GM04504 (cell line): ENCODE measurements around the gene OSBPL2.

Experiments
- DNase-seq: peaks from one replicate; pipeline ENCODE4 v3.0.0-alpha.2; 2012; ENCODE audit warnings: low read depth

The OSBPL2 gene

DNA sequence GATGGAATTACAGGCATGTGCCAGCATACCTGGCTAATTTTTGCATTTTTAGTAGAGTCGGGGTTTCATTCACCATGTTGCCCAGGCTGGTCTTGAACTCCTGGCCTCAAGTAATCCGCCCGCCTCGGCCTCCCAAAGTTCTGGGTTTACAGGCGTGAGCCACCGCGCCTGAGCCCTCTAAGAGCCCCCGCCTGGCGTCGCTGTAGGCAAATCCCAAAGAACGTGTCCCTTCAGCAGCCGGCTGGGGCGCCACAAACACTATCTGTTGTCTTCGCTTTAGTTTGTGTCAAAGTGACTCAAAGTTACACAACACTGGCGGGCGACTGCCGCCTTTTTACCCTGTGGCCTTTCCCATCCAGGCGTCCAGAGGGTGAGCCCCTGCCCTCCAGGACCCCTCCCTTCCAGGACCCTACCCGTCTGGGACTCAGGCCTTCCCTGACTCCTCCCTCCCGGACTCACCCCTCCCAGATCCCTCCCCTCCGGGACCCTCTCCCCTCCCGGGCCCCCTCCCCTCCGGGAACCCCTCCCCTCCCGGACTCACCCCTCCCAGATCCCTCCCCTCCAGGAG lies 63.5 kb downstream of the OSBPL2 start:
- peak; percentile 85 for DNase-seq

GRCh38 chr20:62302341-62303061 lies 64.2 kb downstream of the OSBPL2 start, which contains the start of gene ADRM1:
Gene ADRM1, plus strand, starts transcription at chr20:62302997. Its CDS starts 572 bp downstream, at chr20:62303569.
- DNase-seq = peak; percentile 94

GRCh38 chr20:62303062-62303339 lies 64.7 kb downstream of the OSBPL2 start:
- DNase-seq = no peak

- no peak for DNase-seq
Observed at GRCh38 chr20:62303340-62304226, 65.3 kb downstream of the OSBPL2 start.

DNA sequence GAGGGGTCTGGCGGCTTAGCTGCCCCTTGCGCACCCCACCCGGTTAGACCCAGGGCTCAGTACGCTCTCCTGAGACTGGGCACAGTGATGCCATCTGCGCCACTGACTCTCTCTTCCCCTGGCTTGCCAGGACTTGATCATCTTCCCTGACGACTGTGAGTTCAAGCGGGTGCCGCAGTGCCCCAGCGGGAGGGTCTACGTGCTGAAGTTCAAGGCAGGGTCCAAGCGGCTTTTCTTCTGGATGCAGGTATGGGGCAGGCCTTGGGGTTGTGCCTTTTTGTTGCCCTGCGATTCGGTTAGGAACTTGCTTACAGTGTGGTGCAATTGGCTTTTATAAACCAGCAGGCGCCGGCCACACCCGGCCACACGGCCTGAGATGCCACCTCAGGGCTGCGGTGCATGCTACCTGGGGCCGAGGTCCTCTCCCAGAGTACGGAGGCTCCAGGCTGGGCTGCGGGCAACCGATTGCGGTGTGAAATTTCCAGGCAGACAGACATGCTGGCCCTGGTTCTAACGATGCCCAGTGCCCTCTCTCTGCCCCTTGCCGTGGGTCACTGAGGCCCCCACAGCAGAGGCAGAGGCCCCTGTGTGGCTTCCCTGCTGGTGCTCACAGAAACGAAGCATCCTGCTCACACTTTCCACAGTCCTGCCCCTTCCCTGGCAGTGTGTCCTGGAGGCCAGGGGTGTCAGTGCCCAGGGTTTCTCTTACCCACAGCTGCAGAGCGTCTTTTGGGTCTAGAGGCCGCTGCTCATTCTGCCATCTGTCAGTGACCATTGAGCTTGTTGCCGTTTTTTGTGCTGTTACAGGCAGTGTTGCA lies 66.2 kb downstream of the OSBPL2 start:
- no peak for DNase-seq

- no peak for DNase-seq
Observed at GRCh38 chr20:62305149-62305764, 66.9 kb downstream of the OSBPL2 start.

GRCh38 chr20:62305765-62306413 lies 67.6 kb downstream of the OSBPL2 start:
- DNase-seq = no peak

DNA sequence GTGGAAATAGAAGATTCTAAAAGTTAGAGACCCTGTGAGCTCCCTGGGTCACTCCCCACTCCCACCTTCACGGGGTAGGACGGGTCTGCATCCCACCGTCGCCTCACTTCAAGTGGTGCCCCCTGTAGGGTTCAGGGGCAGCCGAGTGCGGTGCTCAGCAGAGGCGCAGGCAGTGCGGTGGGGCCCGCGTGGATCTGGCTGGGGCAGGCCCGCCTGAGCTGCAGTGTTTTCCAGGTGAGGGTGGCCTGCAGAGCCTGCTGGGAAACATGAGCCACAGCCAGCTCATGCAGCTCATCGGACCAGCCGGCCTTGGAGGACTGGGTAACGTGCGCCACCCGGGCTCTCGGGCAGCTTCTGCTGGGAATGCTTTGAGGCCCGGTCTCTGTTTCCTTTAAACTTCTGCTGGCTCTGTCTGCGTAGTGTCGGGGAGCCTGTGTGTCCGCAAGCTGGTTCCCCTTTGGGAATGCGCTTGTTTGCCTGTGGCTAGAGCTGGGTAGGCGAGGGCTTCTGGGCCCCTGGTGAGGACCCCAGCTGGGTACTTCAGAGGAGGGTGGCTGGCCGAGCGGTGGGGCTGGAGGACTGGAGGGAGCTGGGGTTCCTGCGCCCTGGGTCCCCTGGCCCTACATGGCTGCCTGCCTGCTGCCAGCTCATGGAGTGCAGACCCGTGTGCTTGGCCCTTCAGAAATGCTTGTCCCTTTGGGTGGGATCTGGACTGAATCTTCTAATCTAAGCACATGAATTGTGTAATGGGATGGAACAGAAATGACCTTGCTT lies 68.3 kb downstream of the OSBPL2 start:
- DNase-seq = no peak

- no peak for DNase-seq
Observed at GRCh38 chr20:62307226-62308101, 69.1 kb downstream of the OSBPL2 start.

- DNase-seq = no peak
Observed at GRCh38 chr20:62308102-62308822, 69.9 kb downstream of the OSBPL2 start.

GRCh38 chr20:62309198-62309944 lies 71.0 kb downstream of the OSBPL2 start:
- DNase-seq = no peak

GRCh38 chr20:62309947-62310756 lies 71.8 kb downstream of the OSBPL2 start:
- no peak for DNase-seq

GRCh38 chr20:62310757-62311121 lies 72.4 kb downstream of the OSBPL2 start:
- no peak for DNase-seq

DNA sequence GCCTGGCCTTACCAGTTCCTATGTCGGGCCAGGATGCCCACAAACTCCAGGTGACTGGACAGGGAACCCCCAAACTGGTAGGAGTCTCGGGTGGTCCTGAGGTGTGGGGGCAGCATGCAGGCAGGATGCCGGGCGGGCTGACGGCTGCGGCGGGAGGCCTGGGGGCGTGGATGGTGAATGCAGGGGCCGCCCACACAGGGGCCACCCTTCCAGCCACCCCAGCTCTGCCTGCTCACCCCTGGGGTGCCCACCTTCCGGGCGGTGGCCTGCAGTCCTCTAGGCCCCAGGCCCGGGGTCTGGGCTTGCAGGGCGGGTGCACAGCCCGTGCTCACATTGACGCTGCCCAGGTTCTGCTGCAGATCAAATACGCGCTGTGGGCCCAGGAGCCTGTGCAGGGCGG lies 72.8 kb downstream of the OSBPL2 start:
- no peak for DNase-seq

GRCh38 chr20:62311832-62312661 lies 73.7 kb downstream of the OSBPL2 start:
- no peak for DNase-seq

DNA sequence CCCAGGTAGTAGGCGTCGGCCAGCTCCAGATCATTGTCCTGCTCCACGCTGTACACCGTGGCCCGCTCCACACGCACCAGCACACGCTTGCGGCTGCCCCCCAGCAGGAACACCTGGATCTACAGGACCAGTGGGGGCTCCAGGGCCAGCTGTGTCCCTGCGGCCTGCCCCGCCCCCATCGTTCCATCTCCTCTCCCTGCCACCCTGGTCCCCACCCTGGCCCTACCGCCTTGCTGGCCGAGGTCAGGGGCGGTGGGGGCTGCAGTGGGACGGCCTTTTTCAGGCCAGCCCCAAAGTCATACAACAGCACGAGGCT lies 74.3 kb downstream of the OSBPL2 start:
- DNase-seq = no peak

DNA sequence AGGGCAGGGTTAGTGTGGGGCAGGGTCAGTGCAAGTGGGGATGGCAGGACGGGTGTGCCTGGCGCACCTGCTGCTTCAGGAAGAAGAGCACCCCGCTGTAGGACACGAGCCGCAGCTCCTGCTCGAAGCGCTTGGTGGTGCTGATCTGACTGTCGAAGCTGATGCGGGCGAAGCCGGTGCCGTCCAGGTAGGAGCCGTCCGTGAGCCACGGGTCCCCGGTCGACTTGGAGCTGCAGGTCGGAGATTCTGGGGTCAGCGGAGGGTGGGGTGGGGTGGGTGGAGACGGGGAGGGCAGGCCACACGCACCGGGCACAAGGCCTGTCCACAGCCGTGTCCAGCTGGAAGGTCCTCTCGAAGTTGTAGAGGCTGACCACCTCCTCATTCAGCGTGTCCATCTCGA lies 74.7 kb downstream of the OSBPL2 start:
- no peak for DNase-seq
